Stimulated activated CD4-positive, alpha-beta T cell treated with anti-CD3 and anti-CD28 coated beads, Interleukin-4, amount 100 ng/mL, for 1 hour (primary cell): ENCODE measurements around the gene VPS54.
A peak's percentile ranks its signal among the peaks of the same experiment; 100 is the strongest.
"Not testable (repeated sequence)": the region's sequence is repeated elsewhere in the genome, so short reads cannot be mapped to it uniquely, and the experiment has no call there.

Experiments used
- DNase-seq: peaks from one replicate; pipeline ENCODE4 v3.0.0-alpha.2; 2020

VPS54 gene

GRCh38 chr2:64023485-64024258 lies 4.4 kb upstream of the VPS54 start:
- no peak for DNase-seq

- no peak for DNase-seq
Observed at GRCh38 chr2:64021578-64021977, 2.4 kb upstream of the VPS54 start.

- DNase-seq: no peak
Observed at GRCh38 chr2:64019975-64020528, 824 bp upstream of the VPS54 start.

GRCh38 chr2:64018701-64019082 lies 536 bp downstream of the VPS54 start:
- peak; percentile 44 for DNase-seq

GRCh38 chr2:64017811-64018700 lies 1.2 kb downstream of the VPS54 start:
- no peak for DNase-seq

- no peak for DNase-seq
Observed at GRCh38 chr2:64015898-64016297, 3.3 kb downstream of the VPS54 start.

- DNase-seq: no peak
Observed at GRCh38 chr2:64015391-64015790, 3.8 kb downstream of the VPS54 start.

GRCh38 chr2:64014628-64015027 lies 4.6 kb downstream of the VPS54 start:
- no peak for DNase-seq

- no peak for DNase-seq
Observed at GRCh38 chr2:64013053-64013452, 6.2 kb downstream of the VPS54 start.

GRCh38 chr2:64012115-64012514 lies 7.1 kb downstream of the VPS54 start:
- no peak for DNase-seq

- DNase-seq: no peak
Observed at GRCh38 chr2:64008434-64009009, 10.7 kb downstream of the VPS54 start.

- DNase-seq: no peak
Observed at GRCh38 chr2:64007924-64008323, 11.3 kb downstream of the VPS54 start.

GRCh38 chr2:64005707-64006356 lies 13.4 kb downstream of the VPS54 start:
- DNase-seq: no peak

- no peak for DNase-seq
Observed at GRCh38 chr2:64003239-64003638, 16.0 kb downstream of the VPS54 start.

- no peak for DNase-seq
Observed at GRCh38 chr2:64001382-64002101, 17.7 kb downstream of the VPS54 start.

- no peak for DNase-seq
Observed at GRCh38 chr2:64000630-64001381, 18.4 kb downstream of the VPS54 start.

- no peak for DNase-seq
Observed at GRCh38 chr2:63999049-63999448, 20.2 kb downstream of the VPS54 start.

GRCh38 chr2:63996582-63997198 lies 22.5 kb downstream of the VPS54 start:
- DNase-seq: not testable (repeated sequence)

GRCh38 chr2:63994329-63995070 lies 24.7 kb downstream of the VPS54 start:
- DNase-seq: not testable (repeated sequence)

- DNase-seq: no peak
Observed at GRCh38 chr2:63993871-63994270, 25.4 kb downstream of the VPS54 start.
